ENCODE data around the gene DSCAML1.
"Not testable (repeated sequence)": the region's sequence is repeated elsewhere in the genome, so short reads cannot be mapped to it uniquely, and the experiment has no call there.

Gene DSCAML1

DNA sequence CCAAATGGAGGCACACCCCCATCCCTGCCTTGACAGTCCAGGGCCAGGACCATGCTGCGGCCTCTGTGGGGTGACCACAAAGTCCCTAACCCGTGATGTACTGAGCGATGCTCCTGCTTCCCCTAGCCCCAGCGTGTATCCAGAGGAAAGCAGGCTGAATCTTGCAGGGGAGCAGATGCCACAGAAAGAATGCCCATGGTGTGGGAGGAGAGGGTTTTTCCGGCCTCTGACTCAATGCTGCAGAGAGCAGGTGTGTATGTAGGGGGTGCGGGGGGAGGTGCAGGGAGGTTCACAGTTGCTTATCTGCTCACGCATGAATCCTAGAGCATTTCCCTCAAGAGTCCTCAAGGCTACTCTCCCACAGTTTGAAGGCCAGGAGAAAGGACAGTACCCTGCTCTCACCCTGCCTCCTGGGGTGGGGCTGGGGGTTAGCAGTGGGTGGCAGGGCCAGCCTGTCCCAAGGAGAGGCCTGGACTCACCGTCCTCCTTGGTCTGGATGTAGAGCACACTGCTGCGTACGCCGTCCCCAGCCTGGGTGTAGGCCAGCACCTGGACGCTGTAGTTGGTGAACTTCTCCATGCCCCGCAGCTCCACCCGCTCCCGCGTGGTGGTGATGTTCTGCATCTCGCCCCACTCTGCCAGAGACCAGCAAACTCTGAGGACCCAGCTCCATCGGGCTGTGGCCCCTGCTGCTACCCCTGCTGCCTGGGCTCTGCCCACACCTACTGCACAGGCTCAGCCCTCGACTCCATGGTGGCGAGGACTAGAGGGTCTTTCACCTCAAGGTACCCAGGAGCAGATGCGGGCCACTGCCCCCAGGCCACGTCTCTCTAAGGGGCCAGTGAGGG is 338.5 kb downstream of the DSCAML1 start:
- 93 to 94% methylated on average over 18 to 21 of the region's 22 CpGs for WGBS, 2 experiments (ENCODE audit: insufficient coverage in 2 of 2)
- Histone ChIP-seq H3K4me3 (ENCODE audit: extremely low read depth, insufficient read depth, low read length, poor library complexity, severe bottlenecking) (no peak overlapping the region), H3K27ac (ENCODE audit: low read depth, low read length, severe bottlenecking) (no peak overlapping the region), H3K36me3 (ENCODE audit: control insufficient read depth, insufficient read depth, low read length) (no peaks in the 10 kb centered on the region), H3K4me1 (ENCODE audit: control insufficient read depth, insufficient read depth, low read length, poor library complexity, severe bottlenecking) (no peaks in the 10 kb centered on the region), H3K9me3 (ENCODE audit: control insufficient read depth, low read length) (peaks cover 5% of the 10 kb centered on the region)

GRCh38 chr11:117457835-117458234 is 339.2 kb downstream of the DSCAML1 start:
- peaks cover 5% of the 10 kb centered on the region for H3K9me3 ChIP-seq (ENCODE audit: control insufficient read depth, low read length)
- no peaks in the 10 kb centered on the region for H3K4me1 ChIP-seq (ENCODE audit: control insufficient read depth, insufficient read depth, low read length, poor library complexity, severe bottlenecking)
- no peak overlapping the region for H3K4me3 ChIP-seq (ENCODE audit: extremely low read depth, insufficient read depth, low read length, poor library complexity, severe bottlenecking)
- H3K36me3 ChIP-seq (ENCODE audit: control insufficient read depth, insufficient read depth, low read length), result no peaks in the 10 kb centered on the region
- H3K27ac ChIP-seq (ENCODE audit: low read depth, low read length, severe bottlenecking), result no peak overlapping the region
- WGBS, 2 experiments (ENCODE audit: insufficient coverage in 2 of 2), result 72 to 85% methylated on average over 3 to 8 of the region's 9 CpGs

- Histone ChIP-seq H3K4me1 (ENCODE audit: control insufficient read depth, insufficient read depth, low read length, poor library complexity, severe bottlenecking) (no peaks in the 10 kb centered on the region), H3K27ac (ENCODE audit: low read depth, low read length, severe bottlenecking) (no peak overlapping the region), H3K36me3 (ENCODE audit: control insufficient read depth, insufficient read depth, low read length) (no peaks in the 10 kb centered on the region), H3K9me3 (ENCODE audit: control insufficient read depth, low read length) (peaks cover 5% of the 10 kb centered on the region), H3K4me3 (ENCODE audit: extremely low read depth, insufficient read depth, low read length, poor library complexity, severe bottlenecking) (no peak overlapping the region)
- 91 to 94% methylated on average over 9 to 10 of the region's 15 CpGs for WGBS, 2 experiments (ENCODE audit: insufficient coverage in 2 of 2)
These were observed 339.8 kb downstream of the DSCAML1 start for GRCh38 chr11:117457031-117457785.

DNA sequence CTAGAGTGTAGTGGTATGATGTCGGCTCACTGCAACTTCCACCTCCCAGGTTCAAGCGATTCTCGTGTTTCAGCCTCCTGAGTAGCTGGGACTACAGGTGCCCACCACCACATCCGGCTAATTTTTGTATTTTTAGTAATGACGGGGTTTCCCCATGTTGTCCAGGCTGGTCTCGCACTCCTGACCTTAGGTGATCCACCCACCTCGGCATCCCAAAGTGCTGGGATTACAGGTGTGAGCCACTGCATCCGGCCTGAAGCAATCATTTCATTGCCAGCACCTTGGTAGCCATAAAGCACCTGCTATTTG is 340.3 kb downstream of the DSCAML1 start:
- not testable (repeated sequence) for H3K27ac ChIP-seq (ENCODE audit: low read depth, low read length, severe bottlenecking); H3K4me1 ChIP-seq (ENCODE audit: control insufficient read depth, insufficient read depth, low read length, poor library complexity, severe bottlenecking); H3K4me3 ChIP-seq (ENCODE audit: extremely low read depth, insufficient read depth, low read length, poor library complexity, severe bottlenecking); H3K9me3 ChIP-seq (ENCODE audit: control insufficient read depth, low read length); H3K36me3 ChIP-seq (ENCODE audit: control insufficient read depth, insufficient read depth, low read length)
- WGBS, 2 experiments (ENCODE audit: insufficient coverage in 2 of 2), result 88 to 95% methylated on average over 5 to 7 of the region's 8 CpGs

GRCh38 chr11:117456027-117456720 is 340.8 kb downstream of the DSCAML1 start:
- 75 to 86% methylated on average over 1 to 3 of the region's 7 CpGs for WGBS, 2 experiments (ENCODE audit: insufficient coverage in 2 of 2)

GRCh38 chr11:117454564-117454917 is 342.5 kb downstream of the DSCAML1 start:
- Histone ChIP-seq H3K4me3 (ENCODE audit: extremely low read depth, insufficient read depth, low read length, poor library complexity, severe bottlenecking) (no peak overlapping the region), H3K36me3 (ENCODE audit: control insufficient read depth, insufficient read depth, low read length) (no peaks in the 10 kb centered on the region)
- WGBS, 2 experiments (ENCODE audit: insufficient coverage in 2 of 2), result 100% methylated on average over 1 of the region's 1 CpG

More at GRCh38 chr11:117456027-117456720, 340.8 kb downstream of the DSCAML1 start:
- Histone ChIP-seq H3K9me3 (ENCODE audit: control insufficient read depth, low read length) (peaks cover 5% of the 10 kb centered on the region), H3K36me3 (ENCODE audit: control insufficient read depth, insufficient read depth, low read length) (no peaks in the 10 kb centered on the region), H3K4me3 (ENCODE audit: extremely low read depth, insufficient read depth, low read length, poor library complexity, severe bottlenecking) (no peak overlapping the region), H3K27ac (ENCODE audit: low read depth, low read length, severe bottlenecking) (no peak overlapping the region), H3K4me1 (ENCODE audit: control insufficient read depth, insufficient read depth, low read length, poor library complexity, severe bottlenecking) (no peaks in the 10 kb centered on the region)

DNA sequence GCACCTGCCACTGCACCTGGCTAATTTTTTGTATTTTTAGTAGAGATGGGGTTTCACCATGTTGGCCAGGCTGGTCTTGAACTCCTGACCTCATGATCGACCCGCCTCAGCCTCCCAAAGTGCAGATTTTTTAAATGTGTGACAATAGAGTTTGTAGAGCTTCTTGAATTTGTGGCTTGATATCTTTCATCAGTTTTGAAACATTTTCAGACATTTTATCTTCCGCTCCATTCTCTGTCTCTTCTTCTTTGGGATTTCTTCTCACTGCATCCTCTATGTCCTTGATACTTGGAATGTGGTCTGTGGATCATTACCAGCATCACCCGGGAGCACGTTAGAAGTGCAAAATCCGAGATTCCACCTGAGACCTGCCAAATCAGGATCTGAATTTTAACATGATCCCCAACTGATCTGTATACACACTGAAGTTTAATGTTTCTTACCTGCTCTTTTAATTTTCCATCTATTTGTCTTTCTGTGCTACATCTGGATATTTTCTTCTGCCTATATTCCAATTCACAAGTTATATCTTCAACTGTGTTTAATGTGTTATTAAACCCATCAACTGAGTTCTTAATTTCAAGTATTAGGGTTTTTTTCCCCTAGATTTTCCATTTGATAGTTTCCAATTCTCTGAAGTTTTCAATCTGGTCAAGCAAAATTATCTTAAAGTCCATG is 343.0 kb downstream of the DSCAML1 start:
- H3K4me1 ChIP-seq (ENCODE audit: control insufficient read depth, insufficient read depth, low read length, poor library complexity, severe bottlenecking), result peaks cover 7% of the 10 kb centered on the region

More at GRCh38 chr11:117454564-117454917, 342.5 kb downstream of the DSCAML1 start:
- H3K27ac ChIP-seq (ENCODE audit: low read depth, low read length, severe bottlenecking), result no peak overlapping the region
- peaks cover 5% of the 10 kb centered on the region for H3K9me3 ChIP-seq (ENCODE audit: control insufficient read depth, low read length)
- peaks cover 2% of the 10 kb centered on the region for H3K4me1 ChIP-seq (ENCODE audit: control insufficient read depth, insufficient read depth, low read length, poor library complexity, severe bottlenecking)

GRCh38 chr11:117449111-117449693 is 347.8 kb downstream of the DSCAML1 start:
- H3K36me3 ChIP-seq (ENCODE audit: control insufficient read depth, insufficient read depth, low read length), result no peaks in the 10 kb centered on the region
- no peak overlapping the region for H3K4me3 ChIP-seq (ENCODE audit: extremely low read depth, insufficient read depth, low read length, poor library complexity, severe bottlenecking)
- peaks cover under 1% of the 10 kb centered on the region for H3K9me3 ChIP-seq (ENCODE audit: control insufficient read depth, low read length)
- H3K4me1 ChIP-seq (ENCODE audit: control insufficient read depth, insufficient read depth, low read length, poor library complexity, severe bottlenecking), result peaks cover 8% of the 10 kb centered on the region
- 90 to 92% methylated on average over 4 to 7 of the region's 9 CpGs for WGBS, 2 experiments (ENCODE audit: insufficient coverage in 2 of 2)
- no peak overlapping the region for H3K27ac ChIP-seq (ENCODE audit: low read depth, low read length, severe bottlenecking)

More for the DNA sequence above, 343.0 kb downstream of the DSCAML1 start:
- no peak overlapping the region for H3K4me3 ChIP-seq (ENCODE audit: extremely low read depth, insufficient read depth, low read length, poor library complexity, severe bottlenecking)
- H3K27ac ChIP-seq (ENCODE audit: low read depth, low read length, severe bottlenecking), result no peak overlapping the region
- no peaks in the 10 kb centered on the region for H3K36me3 ChIP-seq (ENCODE audit: control insufficient read depth, insufficient read depth, low read length)
- peaks cover 5% of the 10 kb centered on the region for H3K9me3 ChIP-seq (ENCODE audit: control insufficient read depth, low read length)
- 84 to 93% methylated on average over 4 to 5 of the region's 6 CpGs for WGBS, 2 experiments (ENCODE audit: insufficient coverage in 2 of 2)

DNA sequence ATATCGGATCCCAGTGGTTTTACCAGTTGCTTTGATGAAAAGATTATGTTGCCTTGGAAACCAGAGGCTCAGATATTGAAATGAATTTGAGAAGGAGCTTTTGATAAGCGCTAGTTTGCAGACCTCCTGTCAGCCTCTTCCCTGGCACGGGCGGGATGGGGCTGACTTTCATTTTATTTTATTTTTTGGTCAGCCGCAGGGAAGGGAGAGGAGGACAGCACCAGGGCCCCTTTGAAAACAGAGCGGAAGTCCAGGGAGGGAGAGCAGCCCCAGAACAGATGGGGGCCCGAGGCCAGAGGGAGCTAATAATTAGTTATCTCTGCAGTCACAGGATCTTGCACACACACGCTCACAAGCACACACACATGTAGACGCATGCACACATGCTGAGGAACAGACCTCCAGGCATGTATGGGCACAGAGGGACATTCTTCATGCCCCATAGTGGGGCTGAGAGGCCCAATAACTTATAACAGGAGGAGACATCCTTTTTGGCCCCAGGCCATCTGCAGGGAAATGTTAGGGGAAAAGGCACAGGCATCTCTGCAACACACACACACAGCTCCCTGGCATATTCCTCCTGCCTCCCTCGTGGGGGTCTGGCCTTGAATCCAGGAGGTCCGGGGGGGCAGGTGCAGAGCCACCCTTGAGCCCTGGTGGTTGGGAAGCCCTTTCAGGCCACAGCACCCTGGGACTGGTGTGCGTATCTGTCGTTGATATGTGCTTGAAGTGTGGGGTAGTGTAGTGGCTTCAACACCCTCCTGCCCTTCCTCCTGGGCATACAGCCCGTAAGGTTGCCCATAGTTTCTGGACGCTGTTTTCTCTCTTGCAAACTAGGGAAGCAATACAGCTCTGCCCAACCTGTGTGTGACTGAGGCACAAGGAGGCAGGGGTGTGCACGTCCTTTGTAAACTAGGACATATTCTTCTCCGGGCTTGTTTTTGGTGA is 352.0 kb downstream of the DSCAML1 start:
- Histone ChIP-seq H3K4me3 (ENCODE audit: extremely low read depth, insufficient read depth, low read length, poor library complexity, severe bottlenecking) (no peak overlapping the region), H3K9me3 (ENCODE audit: control insufficient read depth, low read length) (no peaks in the 10 kb centered on the region), H3K36me3 (ENCODE audit: control insufficient read depth, insufficient read depth, low read length) (no peaks in the 10 kb centered on the region), H3K27ac (ENCODE audit: low read depth, low read length, severe bottlenecking) (no peak overlapping the region), H3K4me1 (ENCODE audit: control insufficient read depth, insufficient read depth, low read length, poor library complexity, severe bottlenecking) (peaks cover 8% of the 10 kb centered on the region)
- WGBS, 2 experiments (ENCODE audit: insufficient coverage in 2 of 2), result 82 to 89% methylated on average over 11 to 14 of the region's 17 CpGs
